ENCODE data around the gene NELFE.
"Not testable (repeated sequence)": the region's sequence is repeated elsewhere in the genome, so short reads cannot be mapped to it uniquely, and the experiment has no call there.

- TF ChIP-seq CTCF, POLR2A (IDR thresholded peaks at IDR 0.05): not testable (repeated sequence)
Observed at GRCh38 chr6:32004864-32005537, 46.2 kb upstream of the NELFE start.
